GM18498 (cell line): Measurements from ENCODE around the gene C1orf56.

Source experiments
- ATAC-seq: cut with Tn5 transposase; IDR thresholded peaks from one replicate; pipeline ENCODE4 v1.9.1; 2021; ENCODE audit warnings: mild to moderate bottlenecking, moderate library complexity; ENCODE audit not compliant: unreplicated experiment

Gene C1orf56

GRCh38 chr1:151013518-151013917 is 34.0 kb upstream of the C1orf56 start:
- ATAC-seq, result no peak

- ATAC-seq, result no peak
Observed at GRCh38 chr1:151024540-151025146, 22.9 kb upstream of the C1orf56 start.

GRCh38 chr1:151026460-151026859 is 21.1 kb upstream of the C1orf56 start:
- ATAC-seq, result no peak

- no peak for ATAC-seq
Observed at GRCh38 chr1:151032164-151032563, 15.4 kb upstream of the C1orf56 start.

GRCh38 chr1:151035167-151035566 is 12.4 kb upstream of the C1orf56 start:
- ATAC-seq, result no peak

GRCh38 chr1:151036356-151036755 is 11.2 kb upstream of the C1orf56 start, which contains the start of gene BNIPL:
BNIPL (plus strand) TSS chr1:151036586; CDS start chr1:151036726, 140 bp downstream.
- no peak for ATAC-seq

- ATAC-seq, result no peak
Observed at GRCh38 chr1:151037032-151037431, 10.5 kb upstream of the C1orf56 start.

GRCh38 chr1:151039521-151039920 is 8.0 kb upstream of the C1orf56 start:
- no peak for ATAC-seq

- ATAC-seq, result no peak
Observed at GRCh38 chr1:151043163-151043562, 4.4 kb upstream of the C1orf56 start.

GRCh38 chr1:151047925-151048644 is 534 bp downstream of the C1orf56 start:
- peak; percentile 65 for ATAC-seq

GRCh38 chr1:151048645-151049032 is 1.1 kb downstream of the C1orf56 start:
- no peak for ATAC-seq

- no peak for ATAC-seq
Observed at GRCh38 chr1:151049458-151049857, 1.9 kb downstream of the C1orf56 start.

GRCh38 chr1:151050051-151050688 is 2.6 kb downstream of the C1orf56 start:
- no peak for ATAC-seq

- no peak for ATAC-seq
Observed at GRCh38 chr1:151051356-151052009, 3.9 kb downstream of the C1orf56 start.

GRCh38 chr1:151054971-151055547 is 7.5 kb downstream of the C1orf56 start:
- no peak for ATAC-seq

GRCh38 chr1:151055581-151055980 is 8.0 kb downstream of the C1orf56 start:
- ATAC-seq, result no peak

- no peak for ATAC-seq
Observed at GRCh38 chr1:151056149-151056548, 8.6 kb downstream of the C1orf56 start.

- ATAC-seq, result no peak
Observed at GRCh38 chr1:151058692-151059091, 11.1 kb downstream of the C1orf56 start.

- ATAC-seq, result peak; percentile 88
Observed at GRCh38 chr1:151059109-151060006, 11.8 kb downstream of the C1orf56 start, which contains the start of gene CDC42SE1. CDC42SE1 (minus strand) TSS chr1:151059622; CDS start chr1:151055730, 3,892 bp downstream.
